HG03520 (cell line): Measurements from ENCODE around the gene NKX6-2.

Experiments
- ATAC-seq: cut with Tn5 transposase; IDR thresholded peaks from one replicate; pipeline ENCODE4 v1.9.1; 2021; ENCODE audit warnings: mild to moderate bottlenecking, moderate library complexity; ENCODE audit not compliant: unreplicated experiment

NKX6-2 gene

GRCh38 chr10:132742837-132743194 lies 43.1 kb downstream of the NKX6-2 start:
- no peak for ATAC-seq

DNA sequence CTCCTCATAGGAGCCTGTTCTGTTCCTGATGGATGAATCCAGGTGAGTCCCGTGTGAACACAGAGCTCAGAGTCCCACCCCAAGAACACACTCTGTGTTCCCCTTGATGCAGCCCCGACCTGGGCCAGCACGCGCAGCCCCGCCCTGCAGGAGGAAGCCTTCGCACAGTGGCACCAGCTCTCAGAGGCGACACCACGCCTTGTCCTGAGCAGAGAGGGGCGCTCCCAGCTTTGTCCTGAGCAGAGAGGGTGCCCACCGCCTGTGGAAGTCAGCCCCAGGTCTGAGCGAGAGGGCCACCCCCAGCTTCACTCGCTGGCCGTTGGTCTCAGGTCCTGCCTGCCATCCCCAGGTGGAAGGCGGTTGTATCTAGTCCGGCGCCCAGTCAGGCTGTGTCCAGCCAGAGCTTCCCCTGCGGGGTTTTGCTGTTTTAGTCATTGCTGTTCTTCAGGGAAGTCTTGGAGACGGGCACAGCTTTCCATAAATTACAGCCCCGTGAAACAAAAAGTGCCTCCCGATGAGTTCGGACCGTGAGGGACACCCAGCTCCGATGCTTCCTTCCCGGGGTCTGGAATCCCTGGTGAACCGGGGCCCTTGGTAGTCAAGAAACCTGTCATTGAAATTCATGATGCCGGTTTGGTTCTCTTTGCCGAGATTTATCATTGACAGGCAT lies 43.6 kb downstream of the NKX6-2 start:
- no peak for ATAC-seq

GRCh38 chr10:132740588-132740987 lies 45.4 kb downstream of the NKX6-2 start:
- no peak for ATAC-seq

DNA sequence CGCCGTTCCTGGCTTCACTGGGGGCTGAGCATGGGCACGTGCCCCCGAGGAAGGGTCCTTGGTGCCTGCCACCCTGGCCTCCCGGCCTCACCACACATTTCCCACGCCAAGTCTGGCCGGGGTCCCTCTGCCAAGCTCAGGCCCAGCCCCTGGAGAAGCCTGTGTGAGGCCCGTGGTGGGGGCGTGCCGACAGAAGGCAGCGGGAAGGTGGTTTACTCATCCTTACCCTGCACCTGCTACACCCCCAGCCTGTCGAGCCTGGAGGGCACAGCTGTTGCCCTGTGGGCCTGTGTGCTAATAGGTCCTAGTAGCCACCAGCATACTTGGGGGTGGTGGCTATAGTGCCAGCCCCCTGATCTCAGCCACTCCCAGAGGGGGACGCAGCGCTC lies 46.7 kb downstream of the NKX6-2 start:
- no peak for ATAC-seq

GRCh38 chr10:132738454-132739224 lies 47.3 kb downstream of the NKX6-2 start:
- no peak for ATAC-seq

- no peak for ATAC-seq
Measured at GRCh38 chr10:132737390-132738048, 48.4 kb downstream of the NKX6-2 start.

GRCh38 chr10:132735923-132736391 lies 50.0 kb downstream of the NKX6-2 start:
- no peak for ATAC-seq

DNA sequence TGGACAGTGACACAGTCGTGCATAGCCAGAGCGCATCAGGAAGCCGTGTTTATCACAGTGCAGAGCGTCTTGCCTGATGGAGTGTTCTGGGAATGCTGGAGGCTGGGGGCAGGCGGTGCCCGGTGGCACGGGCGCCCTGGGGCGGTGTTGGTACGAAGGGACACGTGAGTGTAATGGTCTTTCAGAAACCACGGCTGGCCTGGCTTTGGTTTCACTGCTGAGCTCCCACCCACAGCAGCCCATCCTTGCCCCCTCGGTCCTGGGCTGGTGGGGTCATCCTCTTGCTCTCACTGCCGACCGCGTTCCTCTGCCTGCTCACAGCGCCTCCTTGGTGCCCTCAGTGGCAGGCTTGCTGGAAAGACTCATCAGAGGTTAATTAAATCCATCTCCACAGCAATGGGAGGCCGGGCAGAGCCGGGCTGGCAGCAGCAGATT lies 50.6 kb downstream of the NKX6-2 start:
- ATAC-seq: no peak

DNA sequence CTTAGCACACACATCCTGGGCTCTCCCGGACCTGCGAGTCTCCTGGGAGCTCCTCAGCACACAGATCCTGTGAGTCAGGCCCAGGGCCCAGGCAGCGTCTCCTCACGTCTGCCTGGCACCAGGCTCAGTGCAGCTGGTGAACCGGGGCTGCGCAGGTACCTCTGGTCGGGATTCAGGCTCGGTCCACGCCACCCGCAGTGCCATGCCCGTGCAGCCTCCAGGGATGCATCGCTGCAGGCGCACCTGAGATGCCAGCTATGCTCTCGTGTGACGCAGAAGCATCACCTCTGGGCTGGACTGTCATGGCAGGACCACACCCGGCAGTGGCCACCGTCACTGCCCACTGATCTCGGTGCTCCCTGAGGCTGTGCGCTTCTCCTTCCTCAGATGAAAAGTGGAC lies 52.0 kb downstream of the NKX6-2 start:
- no peak for ATAC-seq
